Spinal cord (tissue), 10 donors: ENCODE measurements around the gene KRT79. TPM values are rescaled to one million over a fixed set of nuclear protein-coding genes. Genes with fewer than 3 reads are reported as not detected.
"Not testable (repeated sequence)": the region's sequence is repeated elsewhere in the genome, so short reads cannot be mapped to it uniquely, and the experiment has no call there.

Source experiments
- DNase-seq, 6 donors: peaks; one replicate each; pipeline versions ENCODE4 v3.0.0 to v3.0.0-alpha.2; 2013 to 2015; ENCODE audit warnings: low spot score in 6 of 6, low read depth in 4 of 6
- H3K27ac ChIP-seq: one replicate; pipeline ENCODE4 v1.5.1; 2013; ENCODE audit warnings: low read depth, low read length, control low read depth
- H3K27me3 ChIP-seq: one replicate; pipeline ENCODE4 v1.6.1; 2013; ENCODE audit warnings: low read length; ENCODE audit not compliant: control insufficient read depth, insufficient read depth
- H3K36me3 ChIP-seq: one replicate; pipeline ENCODE4 v1.6.1; 2013; ENCODE audit warnings: low read length; ENCODE audit not compliant: control insufficient read depth, insufficient read depth
- H3K4me1 ChIP-seq: one replicate; pipeline ENCODE4 v1.6.1; 2013; ENCODE audit warnings: low read length; ENCODE audit not compliant: control insufficient read depth, insufficient read depth
- H3K4me3 ChIP-seq: one replicate; pipeline ENCODE4 v1.5.1; 2013; ENCODE audit warnings: low read depth, low read length, control low read depth
- H3K9me3 ChIP-seq: one replicate; pipeline ENCODE4 v1.6.1; 2013; ENCODE audit warnings: low read length; ENCODE audit not compliant: control insufficient read depth, insufficient read depth
- WGBS: methylation state at CpG from one replicate; pipeline ENCODE4 v1.1.5; 2013; ENCODE audit warnings: missing lambda C conversion rate; ENCODE audit not compliant: insufficient coverage; 5-methylcytosine and 5-hydroxymethylcytosine counted together
- long read RNA-seq, 4 donors: transcript quantifications; one replicate each; lab custom pipeline, GENCODE V29; 2026
- polyA plus RNA-seq, 2 donors: library from polyadenylated mRNA; unstranded; fragments of 120-200 nt; gene quantifications; one replicate each; pipeline ENCODE4 v1.2.1, GENCODE V29; 2013; ENCODE audit not compliant: insufficient read length in 2 of 2
- total RNA-seq, 2 donors: library from RNA; depleted of rRNA in 1 of 2; stranded (reverse); fragments of 120-200 nt in 1 of 2; fragments of >200 nt in 1 of 2; gene quantifications; one replicate each; pipeline versions ENCODE4 v1.2.3 to v1.2.4, GENCODE V29; 2013 to 2014
- donor health status: healthy.

Gene KRT79
- total RNA-seq: under 1 TPM; 0.10 to 0.28 TPM
- 1 to 10 TPM; 1.4 TPM for polyA plus RNA-seq
- long read RNA-seq, donor 1: 0 reads
- long read RNA-seq, donor 2: 0 reads
- long read RNA-seq, donor 3: 0 reads
- long read RNA-seq, donor 4: 0 reads

GRCh38 chr12:52833922-52834726 is at the start of gene KRT79:
Gene KRT79 (minus strand): TSS chr12:52834311. CDS start chr12:52834260, 51 bp downstream.
- Histone ChIP-seq H3K4me3 (no peak within 1 kb of the TSS), H3K9me3 (no peaks in the 10 kb centered on the region), H3K27me3 (peaks cover under 1% of the 10 kb centered on the region), H3K4me1 (peaks cover 12% of the 10 kb centered on the region), H3K36me3 (no peaks in the 10 kb centered on the region), H3K27ac (no peak within 1 kb of the TSS)
- 84% methylated on average over 16 of the region's 22 CpGs for WGBS
- no peak for DNase-seq

- H3K9me3 ChIP-seq, H3K27me3 ChIP-seq, H3K27ac ChIP-seq, H3K4me3 ChIP-seq, H3K36me3 ChIP-seq, DNase-seq: not testable (repeated sequence)
- peaks cover 16% of the 10 kb centered on the region for H3K4me1 ChIP-seq
- WGBS: no CpG with 5 or more reads among the region's 8 CpGs
Measured at GRCh38 chr12:52880499-52880898, 46.4 kb upstream of the KRT79 start.

GRCh38 chr12:52879394-52880351 is 45.6 kb upstream of the KRT79 start:
- Histone ChIP-seq H3K36me3 (no peaks in the 10 kb centered on the region), H3K4me3 (no peak overlapping the region), H3K27me3 (no peaks in the 10 kb centered on the region), H3K4me1 (peaks cover 17% of the 10 kb centered on the region), H3K9me3 (no peaks in the 10 kb centered on the region), H3K27ac (no peak overlapping the region)
- WGBS: 5% methylated on average over 34 of the region's 38 CpGs
- peak; percentile 73 to 97 (median 81) for DNase-seq

DNA sequence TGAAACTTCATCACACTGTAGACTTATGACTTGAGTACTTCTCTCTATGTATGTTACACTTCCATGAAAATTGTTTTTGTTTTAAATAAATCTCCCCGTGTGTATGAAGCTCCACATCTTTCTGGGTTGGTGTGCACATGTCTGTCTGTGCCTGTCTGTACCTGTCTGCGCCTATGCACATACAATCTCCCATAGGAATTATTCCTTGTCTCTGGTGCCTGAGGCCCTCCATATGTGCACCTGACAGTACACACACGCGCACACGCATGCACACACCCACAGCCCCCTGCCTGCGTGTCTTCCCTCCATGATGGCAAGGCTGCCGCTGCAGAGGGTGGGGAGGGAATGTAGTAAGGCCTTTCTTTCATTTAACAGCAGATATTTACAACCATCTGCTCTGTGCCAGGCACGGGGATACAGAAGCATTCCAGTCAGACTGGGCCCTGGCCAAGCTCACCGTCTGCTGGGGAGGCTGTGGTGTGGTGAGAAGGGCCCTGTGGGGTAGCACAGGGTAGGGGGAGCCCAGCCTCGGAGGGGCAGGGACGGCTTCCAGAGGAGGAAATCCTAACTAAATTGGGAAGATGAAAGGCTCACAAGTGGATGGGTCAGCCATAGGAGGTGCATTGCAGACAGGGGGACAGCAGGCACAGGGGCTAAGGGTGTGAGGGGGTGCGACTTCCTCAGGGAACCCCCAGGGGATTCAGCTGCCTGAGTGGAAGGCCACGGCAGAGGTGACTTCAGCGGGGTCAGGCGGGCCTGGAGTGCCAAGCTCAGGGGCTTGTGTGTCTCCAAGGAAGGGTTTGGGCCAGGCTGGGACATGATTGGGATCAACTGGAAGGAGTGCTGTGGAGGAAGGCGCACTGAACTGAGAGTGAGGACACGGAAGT is 44.6 kb upstream of the KRT79 start:
- peak in 2 of 6 donors; percentile 16 to 41 for DNase-seq
- H3K4me1 ChIP-seq: peaks cover 26% of the 10 kb centered on the region
- peaks cover 6% of the 10 kb centered on the region for H3K27me3 ChIP-seq
- H3K27ac ChIP-seq: no peak overlapping the region
- 64% methylated on average over 11 of the region's 17 CpGs for WGBS
- no peak overlapping the region for H3K4me3 ChIP-seq
- H3K9me3 ChIP-seq: no peaks in the 10 kb centered on the region
- H3K36me3 ChIP-seq: no peaks in the 10 kb centered on the region

GRCh38 chr12:52877242-52877641 is 43.1 kb upstream of the KRT79 start:
- peaks cover 28% of the 10 kb centered on the region for H3K4me1 ChIP-seq
- no peaks in the 10 kb centered on the region for H3K9me3 ChIP-seq
- peaks cover 15% of the 10 kb centered on the region for H3K27me3 ChIP-seq
- H3K36me3 ChIP-seq: no peaks in the 10 kb centered on the region
- H3K4me3 ChIP-seq: no peak overlapping the region
- WGBS: 69% methylated on average over 3 of the region's 3 CpGs
- DNase-seq: no peak
- no peak overlapping the region for H3K27ac ChIP-seq

- Histone ChIP-seq H3K4me3 (no peak overlapping the region), H3K27me3 (peaks cover 15% of the 10 kb centered on the region), H3K36me3 (no peaks in the 10 kb centered on the region), H3K27ac (no peak overlapping the region), H3K9me3 (no peaks in the 10 kb centered on the region), H3K4me1 (peaks cover 32% of the 10 kb centered on the region)
- WGBS: 88% methylated on average over 5 of the region's 7 CpGs
- DNase-seq: no peak
Measured at GRCh38 chr12:52876372-52876771, 42.3 kb upstream of the KRT79 start.

GRCh38 chr12:52874573-52875435 is 40.7 kb upstream of the KRT79 start:
- H3K27me3 ChIP-seq: peaks cover 15% of the 10 kb centered on the region
- H3K4me3 ChIP-seq: no peak overlapping the region
- H3K4me1 ChIP-seq: peaks cover 42% of the 10 kb centered on the region
- DNase-seq: no peak
- no peaks in the 10 kb centered on the region for H3K36me3 ChIP-seq
- H3K9me3 ChIP-seq: no peaks in the 10 kb centered on the region
- H3K27ac ChIP-seq: no peak overlapping the region
- WGBS: 81% methylated on average over 6 of the region's 10 CpGs

DNA sequence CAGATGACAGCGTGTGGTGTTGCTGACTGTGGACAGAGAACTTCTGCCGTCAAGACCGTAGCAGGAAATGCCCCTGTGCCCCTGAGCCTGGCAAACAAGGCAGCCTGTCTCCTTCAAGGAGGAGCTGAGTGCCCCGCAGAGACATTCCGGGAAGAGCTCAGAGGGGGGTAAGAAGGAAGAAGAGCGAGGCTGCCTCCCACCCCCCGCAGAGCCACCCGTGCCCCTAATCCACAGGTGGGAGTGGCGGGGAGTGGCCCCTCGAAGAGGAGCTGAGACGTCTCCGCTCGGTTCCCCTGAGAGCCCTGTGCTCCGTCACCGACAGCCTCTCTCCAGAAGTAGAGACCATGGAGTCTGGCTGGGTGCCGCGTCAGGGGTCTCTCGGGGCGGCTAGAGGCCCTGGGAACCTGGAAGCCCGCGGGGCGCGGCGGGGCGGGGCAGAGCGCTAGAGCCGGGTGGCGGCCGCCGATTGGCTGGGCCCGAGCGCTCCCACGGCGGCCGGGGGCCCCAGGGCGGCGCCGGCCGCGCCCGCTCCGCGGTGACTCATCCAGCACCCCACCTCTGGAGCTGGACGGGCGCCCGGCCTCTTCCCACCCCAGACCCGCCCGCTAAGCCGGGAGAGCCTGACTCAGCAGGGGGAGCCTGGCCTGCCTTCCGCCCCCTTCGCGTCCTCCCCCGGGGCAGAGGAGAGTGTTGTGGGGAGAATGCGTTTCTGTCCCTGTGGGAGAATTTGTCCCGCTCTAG is 39.9 kb upstream of the KRT79 start:
- H3K27ac ChIP-seq: no peak overlapping the region
- DNase-seq: peak in 2 of 6 donors; percentile 37 to 53
- peaks cover 15% of the 10 kb centered on the region for H3K27me3 ChIP-seq
- no peaks in the 10 kb centered on the region for H3K9me3 ChIP-seq
- no peaks in the 10 kb centered on the region for H3K36me3 ChIP-seq
- peak overlapping the region; percentile 0 for H3K4me3 ChIP-seq
- WGBS: 3% methylated on average over 53 of the region's 55 CpGs
- H3K4me1 ChIP-seq: peaks cover 34% of the 10 kb centered on the region
